Activated T-helper 1 cell treated with anti-CD3 and anti-CD28 coated beads, Interleukin-2, amount 50 U/mL, for 16 hours (primary cell): ENCODE results near the gene NIPBL.
"Not testable (repeated sequence)": the region's sequence is repeated elsewhere in the genome, so short reads cannot be mapped to it uniquely, and the experiment has no call there.

Experiments used
- DNase-seq, 2 donors: peaks; one replicate each; pipeline ENCODE4 v3.0.0-alpha.2; 2020; ENCODE audit warnings: low read depth in 1 of 2, low spot score in 1 of 2

The NIPBL gene, protein sequence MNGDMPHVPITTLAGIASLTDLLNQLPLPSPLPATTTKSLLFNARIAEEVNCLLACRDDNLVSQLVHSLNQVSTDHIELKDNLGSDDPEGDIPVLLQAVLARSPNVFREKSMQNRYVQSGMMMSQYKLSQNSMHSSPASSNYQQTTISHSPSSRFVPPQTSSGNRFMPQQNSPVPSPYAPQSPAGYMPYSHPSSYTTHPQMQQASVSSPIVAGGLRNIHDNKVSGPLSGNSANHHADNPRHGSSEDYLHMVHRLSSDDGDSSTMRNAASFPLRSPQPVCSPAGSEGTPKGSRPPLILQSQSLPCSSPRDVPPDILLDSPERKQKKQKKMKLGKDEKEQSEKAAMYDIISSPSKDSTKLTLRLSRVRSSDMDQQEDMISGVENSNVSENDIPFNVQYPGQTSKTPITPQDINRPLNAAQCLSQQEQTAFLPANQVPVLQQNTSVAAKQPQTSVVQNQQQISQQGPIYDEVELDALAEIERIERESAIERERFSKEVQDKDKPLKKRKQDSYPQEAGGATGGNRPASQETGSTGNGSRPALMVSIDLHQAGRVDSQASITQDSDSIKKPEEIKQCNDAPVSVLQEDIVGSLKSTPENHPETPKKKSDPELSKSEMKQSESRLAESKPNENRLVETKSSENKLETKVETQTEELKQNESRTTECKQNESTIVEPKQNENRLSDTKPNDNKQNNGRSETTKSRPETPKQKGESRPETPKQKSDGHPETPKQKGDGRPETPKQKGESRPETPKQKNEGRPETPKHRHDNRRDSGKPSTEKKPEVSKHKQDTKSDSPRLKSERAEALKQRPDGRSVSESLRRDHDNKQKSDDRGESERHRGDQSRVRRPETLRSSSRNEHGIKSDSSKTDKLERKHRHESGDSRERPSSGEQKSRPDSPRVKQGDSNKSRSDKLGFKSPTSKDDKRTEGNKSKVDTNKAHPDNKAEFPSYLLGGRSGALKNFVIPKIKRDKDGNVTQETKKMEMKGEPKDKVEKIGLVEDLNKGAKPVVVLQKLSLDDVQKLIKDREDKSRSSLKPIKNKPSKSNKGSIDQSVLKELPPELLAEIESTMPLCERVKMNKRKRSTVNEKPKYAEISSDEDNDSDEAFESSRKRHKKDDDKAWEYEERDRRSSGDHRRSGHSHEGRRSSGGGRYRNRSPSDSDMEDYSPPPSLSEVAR (N-terminal part only)

DNA sequence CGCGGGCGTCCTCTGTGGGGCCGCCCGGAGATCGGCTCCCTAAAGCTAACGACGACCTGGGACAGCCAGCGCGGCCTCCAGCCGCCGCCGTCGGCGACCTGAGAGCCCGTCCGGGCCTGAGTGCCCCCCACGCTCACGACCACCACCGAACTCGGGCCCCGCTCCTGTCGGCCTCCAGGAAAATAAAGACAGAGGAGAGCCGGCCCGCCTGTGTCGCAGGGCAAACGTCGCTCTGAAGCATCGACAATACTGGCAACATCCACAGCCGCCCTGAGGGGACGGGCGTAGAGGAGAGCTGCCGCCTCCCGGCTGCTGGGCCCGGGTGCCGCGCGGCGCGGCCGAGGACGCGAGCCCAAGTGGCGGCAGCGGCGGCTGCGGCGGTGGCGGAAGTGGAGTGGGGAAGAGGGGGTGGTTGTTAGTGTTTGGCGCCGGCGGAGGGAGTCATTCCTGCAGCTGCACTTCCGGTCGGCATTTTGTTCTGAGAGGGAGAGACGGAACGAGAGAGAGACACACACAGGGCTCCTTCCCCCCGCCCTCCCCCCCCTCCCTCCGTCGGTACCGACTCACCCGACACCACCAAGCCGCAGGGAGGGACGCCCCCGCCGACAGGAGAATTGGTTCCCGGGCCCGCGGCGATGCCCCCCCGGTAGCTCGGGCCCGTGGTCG lies at the start of gene NIPBL:
NIPBL (plus strand) TSS at position 471 of the 666 bp plus-strand sequence. CDS start 76,928 bp downstream, outside the sequence.
- DNase-seq: peak; percentile 81

DNA sequence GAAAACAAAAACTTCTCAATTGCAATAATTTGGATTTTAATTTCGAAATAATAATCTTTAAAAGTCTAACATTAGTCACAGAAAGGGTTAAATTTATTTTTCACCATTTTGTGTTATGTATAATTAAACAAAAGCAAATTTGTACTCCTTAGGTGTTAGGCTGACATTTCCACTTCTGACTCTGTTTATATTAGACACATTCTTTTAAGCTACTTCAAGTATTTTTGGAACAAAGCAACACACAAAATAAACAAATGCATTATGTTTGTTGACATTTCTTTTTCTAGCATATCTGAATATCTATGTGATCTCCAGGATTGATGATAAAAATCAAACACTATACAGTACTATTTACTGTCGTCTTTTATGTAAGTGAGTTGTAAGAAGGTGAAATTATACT lies 44.3 kb upstream of the NIPBL start:
- DNase-seq: no peak

DNA sequence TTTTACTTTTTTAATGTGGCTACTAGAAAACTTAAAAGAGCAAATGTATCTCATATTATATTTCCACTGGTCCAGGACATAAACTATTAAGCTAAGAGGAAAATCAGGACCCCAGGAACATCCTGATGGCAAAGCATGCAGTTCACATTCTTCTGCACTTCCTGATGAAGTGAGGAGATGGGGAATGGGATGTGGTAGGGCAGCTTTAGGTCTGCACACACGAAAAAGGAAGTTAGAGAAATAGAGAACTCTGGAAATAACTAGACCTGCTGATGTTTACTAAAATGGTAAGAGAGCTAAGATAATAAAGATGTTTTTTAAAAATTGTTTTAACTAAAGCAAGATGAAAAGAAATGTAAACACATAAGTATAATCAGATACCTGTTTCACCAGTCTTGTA lies 39.7 kb upstream of the NIPBL start:
- no peak for DNase-seq

DNA sequence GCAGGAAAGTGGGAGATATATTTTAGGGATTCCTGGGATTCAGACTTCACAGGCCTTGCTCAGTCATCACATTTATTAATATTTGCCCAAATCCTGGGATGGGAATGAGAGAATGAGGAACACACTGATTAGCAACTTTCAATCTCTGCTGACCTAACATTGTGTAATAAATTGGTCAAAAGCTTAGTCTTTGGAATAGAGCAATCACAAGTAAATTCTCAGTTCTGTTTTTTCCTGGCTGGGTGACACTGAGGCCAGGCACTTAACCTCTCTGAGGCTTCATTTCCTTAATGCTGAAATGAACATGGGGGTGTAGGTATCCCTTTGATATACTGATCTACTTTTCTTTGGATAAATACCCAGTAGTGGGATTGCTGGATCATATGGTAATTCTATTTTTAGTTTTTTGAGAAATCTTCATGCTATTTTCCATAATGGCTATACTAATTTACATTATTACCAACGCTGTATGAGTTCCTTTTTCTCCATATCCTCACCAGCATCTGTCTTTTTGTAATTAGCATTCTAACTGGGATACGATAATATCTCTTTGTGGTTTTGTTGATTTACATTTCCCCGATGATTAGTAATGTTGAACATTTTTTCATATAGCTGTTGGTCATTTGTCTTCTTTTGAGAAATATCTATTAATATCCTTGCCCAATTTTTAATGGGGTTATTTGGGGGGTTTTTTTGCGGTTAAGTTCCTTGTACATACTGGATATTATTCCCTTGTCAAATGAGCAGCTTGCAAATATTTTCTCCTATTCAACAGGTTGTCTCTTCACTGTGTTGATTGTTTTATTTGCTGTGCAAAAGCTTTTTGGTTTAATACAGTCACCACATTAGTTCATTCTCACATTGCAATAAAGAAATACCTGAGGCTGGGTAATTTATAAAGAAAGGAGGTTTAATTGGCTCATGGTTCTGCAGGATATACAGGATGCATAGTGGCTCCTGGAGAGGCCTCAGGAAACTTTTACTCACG lies 36.8 kb upstream of the NIPBL start:
- no peak for DNase-seq

DNA sequence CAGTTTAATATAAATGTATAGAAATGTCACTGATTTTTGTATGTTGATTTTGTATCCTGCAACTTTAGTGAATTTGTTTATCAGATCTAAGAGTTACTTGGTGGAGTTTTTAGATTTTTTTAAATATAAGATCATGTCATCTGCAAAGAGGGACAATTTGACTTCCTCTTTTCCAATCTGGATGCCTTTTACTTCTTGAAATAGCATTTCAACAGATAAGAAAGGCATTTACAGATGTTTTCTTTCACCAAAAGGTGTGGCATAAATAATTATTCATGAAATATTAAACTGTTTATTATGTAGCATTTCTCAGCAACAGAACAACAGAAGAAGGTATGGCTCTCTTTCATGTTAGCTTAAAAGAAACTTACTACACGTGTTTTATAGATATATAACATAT lies 34.9 kb upstream of the NIPBL start:
- no peak for DNase-seq

DNA sequence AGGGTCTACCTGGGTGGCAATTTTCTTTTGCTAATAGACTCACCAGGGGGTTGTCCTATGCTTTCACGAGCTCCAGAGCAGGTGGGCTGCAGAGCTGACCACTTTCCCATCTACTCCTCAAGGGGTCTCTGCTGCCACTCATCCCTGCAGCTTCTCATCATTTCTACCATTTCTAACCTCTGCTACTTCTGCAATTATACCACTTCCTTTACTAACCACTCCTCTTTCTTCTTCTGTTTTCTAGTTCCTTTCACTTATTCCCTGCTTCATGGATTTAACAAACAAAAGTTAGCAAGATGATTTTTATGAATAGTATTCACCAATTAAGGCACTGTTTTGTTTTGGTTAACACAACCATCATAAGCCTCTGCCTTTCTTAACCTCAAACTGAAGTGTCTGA lies 34.5 kb upstream of the NIPBL start:
- DNase-seq: no peak

DNA sequence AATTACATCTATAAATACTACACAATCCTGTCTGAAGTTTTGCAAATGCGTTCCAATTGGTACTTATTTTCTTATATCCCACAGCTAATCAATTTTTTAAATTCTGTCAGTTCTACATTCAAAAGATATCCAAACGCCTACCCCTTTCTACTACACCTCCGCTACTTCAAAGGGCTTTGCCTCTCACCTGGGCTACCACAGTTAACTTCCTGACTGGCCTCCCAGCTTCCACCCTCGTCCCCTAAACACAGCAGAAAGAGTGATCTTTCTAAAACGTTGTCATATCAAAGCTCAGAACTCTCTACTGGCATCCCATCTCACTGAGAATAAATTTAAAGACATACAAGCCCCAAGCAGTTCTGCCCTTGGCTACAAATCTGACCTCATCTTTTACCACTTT lies 32.3 kb upstream of the NIPBL start:
- no peak for DNase-seq

DNA sequence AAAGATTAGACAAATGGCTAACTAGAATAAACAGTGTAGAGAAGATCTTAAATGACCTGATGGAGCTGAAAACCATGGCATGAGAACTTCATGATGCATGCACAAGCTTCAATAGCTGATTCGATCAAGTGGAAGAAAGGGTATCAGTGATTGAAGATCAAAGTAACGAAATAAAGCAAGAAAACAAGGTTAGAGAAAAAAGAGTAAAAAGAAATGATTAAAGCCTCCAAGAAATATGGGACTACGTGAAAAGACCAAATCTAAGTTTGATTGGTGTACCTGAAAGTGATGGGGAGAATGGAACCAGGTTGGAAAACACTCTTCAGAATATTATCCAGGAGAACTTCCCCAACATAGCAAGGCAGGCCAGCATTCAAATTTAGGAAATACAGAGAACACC lies 28.0 kb upstream of the NIPBL start:
- DNase-seq: not testable (repeated sequence)

DNA sequence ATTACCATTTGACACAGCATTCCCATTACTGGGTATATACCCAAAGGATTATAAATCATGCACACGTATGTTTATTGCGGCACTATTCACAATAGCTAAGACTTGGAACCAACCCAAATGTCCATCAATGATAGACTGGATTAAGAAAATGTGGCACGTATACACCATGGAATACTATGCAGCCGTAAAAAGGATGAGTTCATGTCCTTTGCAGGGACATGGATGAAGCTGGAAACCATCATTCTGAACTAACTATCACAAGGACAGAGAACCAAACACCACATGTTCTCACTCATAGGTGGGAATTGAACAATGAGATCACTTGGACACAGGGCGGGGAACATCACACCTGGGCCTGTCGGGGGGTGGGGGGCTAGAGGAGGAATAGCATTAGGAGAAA lies 23.7 kb upstream of the NIPBL start:
- DNase-seq: not testable (repeated sequence)

DNA sequence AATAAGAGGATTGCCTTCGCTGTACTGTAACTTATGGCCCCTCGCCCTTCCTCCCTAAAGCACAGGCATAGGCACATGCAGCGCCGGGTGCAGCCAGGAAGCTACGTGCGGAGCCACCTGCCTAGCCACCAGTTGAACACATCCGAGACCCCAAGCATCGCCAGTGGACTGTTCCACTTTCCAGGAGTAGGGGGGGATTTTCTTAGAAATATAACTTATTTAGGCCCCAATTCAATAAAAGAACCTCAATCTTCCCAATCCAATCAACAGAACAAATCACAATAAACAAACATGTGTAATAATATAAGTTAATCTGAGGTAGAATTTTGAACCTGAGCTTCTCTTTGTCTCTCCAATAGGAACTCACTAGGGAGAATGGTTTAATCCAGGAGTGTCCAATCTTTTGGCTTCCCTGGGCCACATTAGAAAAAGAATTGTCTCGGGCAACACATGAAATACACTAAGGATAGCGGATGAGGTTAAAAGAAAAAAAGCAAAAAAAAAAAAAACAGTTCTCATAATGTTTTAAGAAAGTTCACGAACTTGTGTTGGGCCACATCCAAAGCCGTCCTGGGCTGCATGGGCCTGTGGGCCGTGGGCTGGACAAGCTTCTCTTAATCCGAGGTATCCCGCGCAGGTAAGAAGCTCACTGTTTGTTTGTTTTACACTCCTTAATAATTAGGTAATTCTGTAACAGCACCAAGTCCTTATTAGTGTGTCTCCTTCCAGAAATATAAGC lies 22.0 kb upstream of the NIPBL start:
- no peak for DNase-seq

DNA sequence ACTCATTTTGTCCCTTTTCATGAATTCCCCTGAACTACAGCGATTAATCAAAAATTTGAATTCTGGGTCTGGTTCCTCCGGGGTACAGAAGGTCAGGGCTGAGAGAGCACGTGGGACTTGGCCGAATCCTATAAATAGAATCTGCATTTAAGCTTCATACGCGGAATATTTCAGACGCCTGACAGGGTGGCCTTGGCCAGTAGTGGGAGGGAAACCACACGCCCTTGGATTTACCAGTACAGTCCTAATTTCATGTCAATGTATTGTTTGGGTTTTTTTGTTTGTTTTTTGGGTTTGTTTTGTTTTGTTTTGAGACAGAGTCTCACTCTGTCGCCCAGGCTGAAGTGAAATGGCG lies 21.5 kb upstream of the NIPBL start:
- no peak for DNase-seq

DNA sequence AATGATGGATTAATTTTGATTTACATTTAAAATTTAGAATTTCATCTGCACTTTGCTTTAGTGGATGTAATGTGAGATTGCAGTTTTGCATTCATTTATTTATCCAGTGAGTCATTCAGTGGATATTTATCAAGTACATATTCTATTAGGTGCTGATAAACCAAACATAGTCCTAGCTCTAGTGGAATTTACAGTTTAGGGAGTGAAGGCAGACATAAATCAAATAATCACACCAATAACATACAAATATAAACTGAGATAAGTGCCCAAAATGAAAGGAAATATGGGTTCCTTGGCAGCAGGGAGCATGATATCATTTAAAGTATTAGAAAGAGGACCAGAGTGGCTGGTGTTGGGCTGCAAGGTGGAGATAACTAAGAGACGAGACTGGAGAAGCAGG lies 14.7 kb upstream of the NIPBL start:
- no peak for DNase-seq

DNA sequence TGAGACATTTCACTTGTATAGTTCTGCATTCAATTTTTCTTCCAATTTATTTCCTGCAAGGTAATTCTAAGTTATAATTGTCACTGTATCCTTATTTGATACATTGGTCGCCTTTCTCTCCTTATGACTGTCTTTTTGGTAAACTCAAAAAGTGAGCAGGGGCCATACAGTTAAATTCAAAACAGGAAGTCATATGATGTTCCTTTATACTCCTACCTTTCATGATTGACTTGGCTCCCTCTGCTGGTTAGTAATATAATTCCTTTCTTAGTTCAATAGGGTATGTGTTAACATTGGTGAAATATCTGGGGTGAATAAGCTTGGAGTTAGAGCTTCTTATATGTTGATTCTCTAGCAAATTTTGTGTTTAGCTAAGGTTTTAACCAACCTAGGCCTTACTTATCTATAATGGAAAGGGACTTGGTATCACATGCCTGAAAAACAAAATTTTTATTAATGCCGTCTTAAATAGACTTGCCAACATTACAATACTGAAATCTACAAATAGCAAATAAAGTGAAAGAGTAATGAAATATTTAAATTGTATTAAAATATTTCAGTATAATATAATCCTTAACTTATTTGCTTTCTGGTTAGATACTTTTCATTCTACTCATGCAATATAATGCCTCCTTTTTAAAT lies 6.0 kb upstream of the NIPBL start:
- DNase-seq: no peak

DNA sequence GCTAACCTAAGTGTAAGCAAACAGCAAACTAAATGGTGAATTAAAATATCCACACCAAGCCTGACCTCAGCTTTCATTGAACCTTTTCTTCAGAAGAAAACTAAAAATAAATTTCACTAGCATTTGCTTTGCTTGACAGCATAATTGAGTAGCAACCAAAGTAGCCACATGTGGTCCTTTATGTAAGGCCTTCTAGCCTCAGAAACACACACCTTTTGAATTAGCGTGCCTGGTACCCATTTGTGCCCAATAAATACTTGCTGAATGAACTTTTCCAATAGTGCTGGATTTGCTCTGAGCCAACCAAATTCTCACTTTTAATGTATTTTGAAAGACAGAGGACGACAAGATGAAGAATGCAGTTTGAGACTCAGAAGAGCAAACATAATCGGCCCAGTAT lies 2.1 kb upstream of the NIPBL start:
- no peak for DNase-seq

DNA sequence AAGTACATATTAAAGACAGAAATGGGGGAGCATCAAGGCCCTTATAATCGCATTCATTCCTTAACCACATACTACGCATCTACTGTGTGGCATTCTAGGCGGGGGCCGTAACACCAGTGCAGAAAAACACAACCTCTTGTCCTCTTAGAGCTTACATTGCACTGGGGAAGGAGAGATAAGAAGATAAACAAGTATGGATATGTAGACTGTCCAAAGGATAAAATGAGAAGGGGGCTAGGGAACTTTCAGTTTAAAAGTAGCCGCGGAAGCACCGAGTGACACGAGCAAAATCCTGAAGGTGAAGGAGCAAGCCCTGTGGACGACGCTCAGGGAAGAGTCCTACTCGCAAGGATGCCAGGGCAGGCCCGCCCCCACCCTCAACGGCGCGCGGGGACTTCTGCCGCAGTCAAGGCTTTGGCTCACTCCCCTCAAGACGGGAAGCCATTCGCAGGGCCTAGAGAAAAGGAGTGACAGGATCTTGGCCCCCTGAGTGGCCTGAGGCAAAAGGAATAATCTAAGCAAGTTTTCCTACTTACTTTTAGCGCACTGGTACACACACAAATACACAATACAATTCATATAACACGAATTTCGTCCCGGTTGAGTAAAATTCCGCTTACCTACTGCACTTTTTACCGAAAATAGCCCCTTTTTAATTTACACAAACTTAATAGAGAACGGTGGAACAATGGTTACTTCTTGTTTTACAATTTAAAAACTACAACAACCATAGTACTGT lies 1.3 kb upstream of the NIPBL start:
- no peak for DNase-seq

DNA sequence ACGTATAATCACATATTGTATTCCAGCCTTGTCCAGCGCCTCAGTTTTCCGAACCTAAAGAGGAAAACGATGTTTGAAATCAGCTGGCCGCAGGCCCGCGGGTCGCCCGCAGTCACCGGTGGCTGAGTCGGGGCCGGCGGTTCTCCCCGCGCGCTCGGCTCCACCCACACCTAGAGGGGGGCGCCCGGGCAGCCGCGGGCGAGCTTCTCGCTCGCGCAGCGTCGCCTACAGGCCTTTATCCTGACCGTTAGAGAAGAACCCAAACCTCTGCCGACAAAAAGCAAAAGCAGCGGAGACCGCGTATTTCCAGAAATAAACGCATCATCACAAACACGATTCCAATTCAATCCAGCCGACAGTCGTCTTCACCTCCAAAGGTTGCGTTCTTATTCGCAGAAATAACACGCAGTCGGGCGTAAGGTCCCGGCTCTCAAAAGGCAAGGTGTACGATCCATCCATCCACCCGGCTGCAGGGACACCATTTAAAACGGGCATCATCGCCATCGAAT lies 725 bp upstream of the NIPBL start:
- DNase-seq: peak; percentile 52 to 66

DNA sequence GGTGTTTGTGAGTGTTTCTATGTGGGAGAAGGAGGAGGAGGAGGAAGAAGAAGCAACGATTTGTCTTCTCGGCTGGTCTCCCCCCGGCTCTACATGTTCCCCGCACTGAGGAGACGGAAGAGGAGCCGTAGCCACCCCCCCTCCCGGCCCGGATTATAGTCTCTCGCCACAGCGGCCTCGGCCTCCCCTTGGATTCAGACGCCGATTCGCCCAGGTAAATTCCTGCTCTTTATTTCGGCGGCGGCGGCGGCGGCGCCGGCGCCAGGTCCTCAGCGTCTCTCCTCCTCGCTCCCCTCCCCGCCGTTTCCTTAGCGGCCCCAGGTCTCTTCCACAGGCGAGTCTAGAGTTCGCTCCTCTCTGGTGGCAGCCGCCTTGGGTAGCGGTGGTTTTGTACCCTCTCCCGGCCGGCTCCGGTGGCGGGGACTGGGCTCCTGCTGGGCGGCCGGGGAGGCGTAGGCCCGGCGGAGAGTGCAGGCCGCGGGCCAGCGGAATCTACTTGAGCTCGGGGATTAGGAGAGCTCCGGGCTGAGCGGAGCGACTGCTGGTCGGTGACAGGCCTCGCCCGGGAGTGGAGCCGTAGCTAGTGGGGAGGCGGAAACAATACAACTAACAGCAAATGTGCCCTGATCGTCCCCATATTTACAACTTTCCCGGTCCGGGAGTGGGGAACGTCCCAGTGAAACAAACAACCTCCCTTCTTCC lies 547 bp downstream of the NIPBL start:
- DNase-seq: peak; percentile 29 to 30
